GM23338 (cell line): Measurements from ENCODE around the gene RAPGEF3. TPM values are rescaled to one million over a fixed set of nuclear protein-coding genes. Genes with fewer than 3 reads are reported as not detected.

Experiments
- ATAC-seq: fragments of 200-7000 bp; cut with Tn5 transposase; 3 replicates; pipeline ENCODE4 v1.9.1; 2020
- DNase-seq: peaks from one replicate; pipeline ENCODE4 v3.0.0-alpha.2; 2015; ENCODE audit warnings: low spot score
- H2AFZ ChIP-seq: fragments of 200-600 bp; sonication (generic); 2 replicates; pipeline ENCODE4 v1.8.0; 2016; ENCODE audit warnings: antibody characterized with exemption, mild to moderate bottlenecking, moderate library complexity
- H3F3A ChIP-seq: fragments of 200-600 bp; sonication (generic); replicated peaks from 2 replicates; pipeline ENCODE4 v1.8.0; 2017; ENCODE audit warnings: antibody characterized with exemption, mixed run types, low read depth
- H3K27ac ChIP-seq: fragments of 200-600 bp; sonication (generic); 2 replicates; pipeline ENCODE4 v1.6.1; 2016; ENCODE audit warnings: low read depth
- H3K27me3 ChIP-seq: fragments of 200-600 bp; sonication (generic); 2 replicates; pipeline ENCODE4 v1.8.0; 2016; ENCODE audit warnings: mild to moderate bottlenecking, mixed run types, moderate library complexity; ENCODE audit not compliant: insufficient read depth
- H3K36me3 ChIP-seq: fragments of 200-600 bp; sonication (generic); 2 replicates; pipeline ENCODE4 v1.8.0; 2016; ENCODE audit warnings: mild to moderate bottlenecking; ENCODE audit not compliant: insufficient read depth
- H3K4me1 ChIP-seq: fragments of 200-600 bp; sonication (generic); 2 replicates; pipeline ENCODE4 v1.8.0; 2016; ENCODE audit warnings: mild to moderate bottlenecking, moderate library complexity; ENCODE audit not compliant: insufficient read depth
- H3K4me2 ChIP-seq: fragments of 200-600 bp; sonication (generic); 2 replicates; pipeline ENCODE4 v1.7.1; 2017; ENCODE audit warnings: mixed run types
- H3K4me3 ChIP-seq: fragments of 200-600 bp; sonication (generic); 2 replicates; pipeline ENCODE4 v1.6.1; 2016; ENCODE audit warnings: mixed run types
- H3K79me2 ChIP-seq: fragments of 200-600 bp; sonication (generic); replicated peaks from 2 replicates; pipeline ENCODE4 v1.8.0; 2017; ENCODE audit warnings: mild to moderate bottlenecking; ENCODE audit not compliant: insufficient read depth
- H3K9me2 ChIP-seq: fragments of 200-600 bp; sonication (generic); 2 replicates; pipeline ENCODE4 v1.8.0; 2017; ENCODE audit not compliant: insufficient read depth
- H4K20me1 ChIP-seq: fragments of 200-600 bp; sonication (generic); replicated peaks from 2 replicates; pipeline ENCODE4 v1.8.0; 2017; ENCODE audit warnings: mild to moderate bottlenecking; ENCODE audit not compliant: insufficient read depth
- H3K27ac Mint-ChIP-seq: 2 replicates; pipeline ENCODE4 v1.8.0; 2020; ENCODE audit warnings: inconsistent platforms, mild to moderate bottlenecking, moderate library complexity, mixed read lengths
- H3K27me3 Mint-ChIP-seq: 3 replicates; pipeline ENCODE4 v1.8.0; 2022; ENCODE audit warnings: low read depth, mild to moderate bottlenecking, moderate library complexity, mixed read lengths, inconsistent platforms; ENCODE audit not compliant: insufficient read depth, poor library complexity
- H3K36me3 Mint-ChIP-seq: 3 replicates; pipeline ENCODE4 v1.8.0; 2021; ENCODE audit warnings: low read depth, mild to moderate bottlenecking, inconsistent platforms, moderate library complexity, mixed read lengths
- H3K4me1 Mint-ChIP-seq: 3 replicates; pipeline ENCODE4 v1.8.0; 2020; ENCODE audit warnings: mild to moderate bottlenecking, inconsistent platforms, mixed read lengths
- H3K4me3 Mint-ChIP-seq: 3 replicates; pipeline ENCODE4 v1.8.0; 2021; ENCODE audit warnings: moderate library complexity, mild to moderate bottlenecking, inconsistent platforms, mixed read lengths
- H3K9me3 Mint-ChIP-seq: 3 replicates; pipeline ENCODE4 v1.8.0; 2020; ENCODE audit warnings: moderate library complexity, mild to moderate bottlenecking, inconsistent platforms, mixed read lengths
- CREB1 ChIP-seq: fragments of 250-450 bp; sonication (Bioruptor Pico); IDR thresholded peaks from 2 replicates; pipeline ENCODE4 v1.5.0; 2020; ENCODE audit warnings: low read depth, mild to moderate bottlenecking, moderate library complexity
- CTCF ChIP-seq, 2 experiments: fragments of 200-600 bp in 1 of 2; sonication (generic) in 1 of 2; conservative IDR thresholded peaks; 2 replicates each; pipeline versions ENCODE4 v1.5.1 to v1.6.1; 2016 to 2017; ENCODE audit warnings: antibody characterized with exemption in 2 of 2, low read depth in 2 of 2, mild to moderate bottlenecking in 2 of 2, moderate library complexity in 1 of 2
- EZH2 ChIP-seq: fragments of 200-600 bp; sonication (generic); IDR thresholded peaks from one replicate; pipeline ENCODE4 v1.8.0; 2017; ENCODE audit warnings: antibody characterized with exemption, mild to moderate bottlenecking, low read depth; ENCODE audit not compliant: unreplicated experiment
- EZH2phosphoT487 ChIP-seq: fragments of 200-600 bp; sonication (generic); IDR thresholded peaks from one replicate; pipeline ENCODE4 v1.8.1; 2018; ENCODE audit warnings: antibody characterized with exemption; ENCODE audit not compliant: unreplicated experiment
- JUNB ChIP-seq: IDR thresholded peaks from one replicate; pipeline ENCODE4 v1.6.1; 2016; ENCODE audit warnings: antibody characterized with exemption; ENCODE audit not compliant: unreplicated experiment
- NANOG ChIP-seq: IDR thresholded peaks from 2 replicates; pipeline ENCODE4 v1.6.1; 2016; ENCODE audit warnings: antibody characterized with exemption, borderline replicate concordance
- POLR2AphosphoS5 ChIP-seq: IDR thresholded peaks from 2 replicates; pipeline ENCODE4 v1.6.1; 2016; ENCODE audit warnings: antibody characterized with exemption, low read depth
- STAT1 ChIP-seq: IDR thresholded peaks from one replicate; pipeline ENCODE4 v1.6.1; 2016; ENCODE audit warnings: antibody characterized with exemption; ENCODE audit not compliant: unreplicated experiment
- ZNF114 ChIP-seq: fragments of 250-450 bp; sonication (Bioruptor Pico); IDR thresholded peaks from 2 replicates; pipeline ENCODE4 v1.5.0; 2020; ENCODE audit warnings: mild to moderate bottlenecking, moderate library complexity
- polyA plus RNA-seq: library from polyadenylated mRNA; unstranded; fragments of >200 nt; fragmentation: Nextera tagmentation; extraction: Ambion mirVana; gene quantifications from 2 replicates; pipeline ENCODE4 v1.2.1, GENCODE V29; 2016
- total RNA-seq: library from RNA; depleted of rRNA; stranded (reverse); fragments of >200 nt; shearing (Covaris generic); gene quantifications from 2 replicates; pipeline ENCODE4 v1.2.3, GENCODE V29; 2014
- TF ChIP-seq, protein P1 (sequence below): IDR thresholded peaks from one replicate; pipeline ENCODE4 v1.6.1; 2018; ENCODE audit warnings: antibody characterized with exemption; ENCODE audit not compliant: unreplicated experiment

Gene RAPGEF3
- total and polyA plus RNA-seq, 2 experiments from 2014 or later, result 2.3 to 11.8 TPM

DNA sequence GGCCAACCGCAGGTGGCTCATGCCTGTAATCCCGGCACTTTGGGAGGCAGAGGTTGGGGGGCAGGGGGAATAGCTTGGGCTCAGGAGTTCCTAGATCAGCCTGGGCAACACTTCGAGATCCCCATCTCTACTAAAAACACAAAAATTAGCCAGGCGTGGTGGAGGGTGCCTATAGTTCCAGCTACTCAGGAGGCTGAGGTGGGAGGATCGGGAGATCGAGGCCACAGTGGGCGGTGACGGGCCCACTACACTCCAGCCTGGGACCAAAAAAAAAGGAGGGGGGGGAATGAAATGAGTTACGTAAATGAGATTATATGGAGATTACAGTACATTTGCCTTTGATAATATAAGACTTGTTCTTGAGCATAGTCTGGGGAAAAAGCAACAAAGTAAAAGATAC is 54.0 kb downstream of the RAPGEF3 start:
- no peak for ATAC-seq
- H3K27me3 ChIP-seq, result no peaks in the 10 kb centered on the region
- H2AFZ ChIP-seq, result no peak overlapping the region
- peaks cover 18% of the 10 kb centered on the region for H3K36me3 Mint-ChIP-seq
- H3K4me3 Mint-ChIP-seq, result peak overlapping the region; percentile 74
- peaks cover 3% of the 10 kb centered on the region for H3K27me3 Mint-ChIP-seq
- H3K4me1 Mint-ChIP-seq, result peaks cover 19% of the 10 kb centered on the region
- DNase-seq, result no peak
- peak overlapping the region; percentile 82 for H3K4me3 ChIP-seq
- no peaks in the 10 kb centered on the region for H3K9me2 ChIP-seq
- peaks cover 5% of the 10 kb centered on the region for H3K4me1 ChIP-seq
- H3K27ac ChIP-seq, result no peak overlapping the region
- H3F3A ChIP-seq, result no peaks in the 10 kb centered on the region
- TF ChIP-seq CTCF (conservative IDR thresholded peaks at IDR 0.05; ENCODE audit: low read depth in 2 of 2) (no peak), CREB1 (no peak), NANOG (no peak), EZH2phosphoT487 (no peak), JUNB (no peak), STAT1 (no peak), EZH2 (no peak), POLR2AphosphoS5 (no peak), ZNF114 (CRISPR knock-in tag) (no peak)
- TF ChIP-seq, protein P1, sequence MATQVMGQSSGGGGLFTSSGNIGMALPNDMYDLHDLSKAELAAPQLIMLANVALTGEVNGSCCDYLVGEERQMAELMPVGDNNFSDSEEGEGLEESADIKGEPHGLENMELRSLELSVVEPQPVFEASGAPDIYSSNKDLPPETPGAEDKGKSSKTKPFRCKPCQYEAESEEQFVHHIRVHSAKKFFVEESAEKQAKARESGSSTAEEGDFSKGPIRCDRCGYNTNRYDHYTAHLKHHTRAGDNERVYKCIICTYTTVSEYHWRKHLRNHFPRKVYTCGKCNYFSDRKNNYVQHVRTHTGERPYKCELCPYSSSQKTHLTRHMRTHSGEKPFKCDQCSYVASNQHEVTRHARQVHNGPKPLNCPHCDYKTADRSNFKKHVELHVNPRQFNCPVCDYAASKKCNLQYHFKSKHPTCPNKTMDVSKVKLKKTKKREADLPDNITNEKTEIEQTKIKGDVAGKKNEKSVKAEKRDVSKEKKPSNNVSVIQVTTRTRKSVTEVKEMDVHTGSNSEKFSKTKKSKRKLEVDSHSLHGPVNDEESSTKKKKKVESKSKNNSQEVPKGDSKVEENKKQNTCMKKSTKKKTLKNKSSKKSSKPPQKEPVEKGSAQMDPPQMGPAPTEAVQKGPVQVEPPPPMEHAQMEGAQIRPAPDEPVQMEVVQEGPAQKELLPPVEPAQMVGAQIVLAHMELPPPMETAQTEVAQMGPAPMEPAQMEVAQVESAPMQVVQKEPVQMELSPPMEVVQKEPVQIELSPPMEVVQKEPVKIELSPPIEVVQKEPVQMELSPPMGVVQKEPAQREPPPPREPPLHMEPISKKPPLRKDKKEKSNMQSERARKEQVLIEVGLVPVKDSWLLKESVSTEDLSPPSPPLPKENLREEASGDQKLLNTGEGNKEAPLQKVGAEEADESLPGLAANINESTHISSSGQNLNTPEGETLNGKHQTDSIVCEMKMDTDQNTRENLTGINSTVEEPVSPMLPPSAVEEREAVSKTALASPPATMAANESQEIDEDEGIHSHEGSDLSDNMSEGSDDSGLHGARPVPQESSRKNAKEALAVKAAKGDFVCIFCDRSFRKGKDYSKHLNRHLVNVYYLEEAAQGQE, result no peak
- H4K20me1 ChIP-seq, result peaks cover 5% of the 10 kb centered on the region; the same call in 1 of the 2 replicates
- H3K9me3 Mint-ChIP-seq, result no peaks in the 10 kb centered on the region
- H3K36me3 ChIP-seq, result 0 out of 2 replicates have a peak, but pooled peaks cover under 1% of the 10 kb centered on the region
- no peak overlapping the region for H3K27ac Mint-ChIP-seq
- peaks cover 33% of the 10 kb centered on the region for H3K79me2 ChIP-seq
- H3K4me2 ChIP-seq, result peak overlapping the region; percentile 77

DNA sequence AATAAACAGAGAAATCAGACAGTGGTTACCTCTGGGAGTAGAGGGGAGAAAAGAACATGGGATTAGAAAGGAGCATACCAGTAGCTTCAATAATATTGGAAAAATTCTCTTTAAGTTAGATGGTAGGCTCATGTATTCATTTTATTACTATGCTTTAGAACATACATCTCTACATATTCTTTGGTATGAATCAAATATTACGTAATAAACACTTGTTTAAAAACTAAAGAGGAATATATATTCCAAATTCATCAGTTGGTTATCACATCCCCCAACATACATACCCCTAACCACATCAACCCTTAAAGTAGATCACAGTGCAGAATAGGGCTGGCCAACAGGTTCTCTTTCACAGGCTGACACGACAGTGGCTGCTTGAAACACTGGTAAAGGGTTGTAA is 58.4 kb downstream of the RAPGEF3 start:
- Mint-ChIP-seq H3K4me3 (no peak overlapping the region), H3K9me3 (no peaks in the 10 kb centered on the region), H3K4me1 (peaks cover 11% of the 10 kb centered on the region; the same call in 2 of the 3 replicates), H3K27me3 (no peaks in the 10 kb centered on the region), H3K36me3 (peaks cover 18% of the 10 kb centered on the region), H3K27ac (no peak overlapping the region)
- no peaks in the 10 kb centered on the region for H3F3A ChIP-seq
- peaks cover 8% of the 10 kb centered on the region; the same call in 1 of the 2 replicates for H3K36me3 ChIP-seq
- no peak for ATAC-seq
- H4K20me1 ChIP-seq, result peaks cover 5% of the 10 kb centered on the region
- H3K27ac ChIP-seq, result no peak overlapping the region
- H3K4me1 ChIP-seq, result no peaks in the 10 kb centered on the region; the same call in 1 of the 2 replicates
- H3K79me2 ChIP-seq, result peaks cover 33% of the 10 kb centered on the region
- no peaks in the 10 kb centered on the region for H3K27me3 ChIP-seq
- H3K4me3 ChIP-seq, result no peak overlapping the region
- no peak overlapping the region for H2AFZ ChIP-seq
- H3K9me2 ChIP-seq, result no peaks in the 10 kb centered on the region
- DNase-seq, result no peak
- H3K4me2 ChIP-seq, result no peak overlapping the region
- no peak for TF ChIP-seq ZNF114 (CRISPR knock-in tag)
- TF ChIP-seq, protein P1, result no peak
